Ovary (tissue), 3 donors: Measurements from ENCODE around the gene HOXB3.

Experiments used
- CTCF ChIP-seq, 3 donors: fragments of 450-650 bp in 2 of 3; fragments of 200-600 bp in 1 of 3; IDR thresholded peaks; one replicate each; pipeline versions ENCODE4 v1.5.1 to v1.8.0; 2016 to 2022; ENCODE audit warnings: antibody characterized with exemption in 3 of 3, mild to moderate bottlenecking in 1 of 3
- POLR2A ChIP-seq: fragments of 450-650 bp; IDR thresholded peaks from one replicate; pipeline ENCODE4 v1.6.1; 2017; ENCODE audit warnings: antibody characterized with exemption, mild to moderate bottlenecking, moderate library complexity
- donor health status: DM: no; HTN: no; CAD: no.

GRCh38 chr17:48526608-48527546 is 63.2 kb downstream of the HOXB3 start:
- TF ChIP-seq CTCF (IDR thresholded peaks at IDR 0.05) (no peak), POLR2A (no peak)
